PC-9 (cell line): Measurements from ENCODE around the gene ARL10. TPM values are rescaled to one million over a fixed set of nuclear protein-coding genes. Genes with fewer than 3 reads are reported as not detected.

Experiments used
- BruUV-seq: library from RNA; stranded (reverse); fragments of 400-500 nt; replicated peaks from 2 replicates; lab custom pipeline; 2021; lab: Mats Ljungman, UMichigan
- CTCF ChIA-PET: fragments of 300-600 bp; sonication (Branson Sonifier 250); formaldehyde crosslinking; loops from one replicate; lab custom pipeline; 2022; ENCODE audit warnings: antibody characterized with exemption; lab: Charles Lee
- POLR2A ChIA-PET: fragments of 300-600 bp; sonication (Branson Sonifier 250); formaldehyde crosslinking; loops from one replicate; lab custom pipeline; 2022; ENCODE audit warnings: antibody characterized with exemption; ENCODE audit not compliant: unreplicated experiment; lab: Charles Lee
- DNase-seq, 2 experiments: peaks; one replicate each; pipeline versions ENCODE4 v3.0.0 to v3.0.0-alpha.2; 2015 to 2022; ENCODE audit warnings: mixed read lengths in 1 of 2
- H2AFZ ChIP-seq: fragments of 200-600 bp; sonication (generic); 2 replicates; pipeline ENCODE4 v1.8.1; 2017; ENCODE audit warnings: antibody characterized with exemption
- H3F3A ChIP-seq: fragments of 200-600 bp; sonication (generic); 2 replicates; pipeline ENCODE4 v1.8.1; 2017; ENCODE audit warnings: antibody characterized with exemption, mild to moderate bottlenecking, low read depth; ENCODE audit not compliant: insufficient read depth
- H3K27ac ChIP-seq: fragments of 200-600 bp; sonication (generic); 2 replicates; pipeline ENCODE4 v1.6.1; 2016; ENCODE audit warnings: mixed run types
- H3K27me3 ChIP-seq: fragments of 200-600 bp; sonication (generic); 2 replicates; pipeline ENCODE4 v1.6.1; 2016; ENCODE audit warnings: low read depth, mixed run types; ENCODE audit not compliant: insufficient read depth
- H3K36me3 ChIP-seq: fragments of 200-600 bp; sonication (generic); 2 replicates; pipeline ENCODE4 v1.6.1; 2016; ENCODE audit warnings: low read depth, mixed run types
- H3K4me1 ChIP-seq: fragments of 200-600 bp; sonication (generic); replicated peaks from 2 replicates; pipeline ENCODE4 v1.6.1; 2016; ENCODE audit warnings: mixed run types; ENCODE audit not compliant: insufficient read depth
- H3K4me2 ChIP-seq: fragments of 200-600 bp; sonication (generic); 2 replicates; pipeline ENCODE4 v1.6.1; 2017; ENCODE audit warnings: mixed run types
- H3K4me3 ChIP-seq: fragments of 200-600 bp; sonication (generic); 2 replicates; pipeline ENCODE4 v1.6.1; 2016; ENCODE audit warnings: mixed run types
- H3K79me2 ChIP-seq: fragments of 200-600 bp; sonication (generic); 2 replicates; pipeline ENCODE4 v1.6.1; 2017; ENCODE audit warnings: low read depth, mixed run types
- H3K9me2 ChIP-seq: fragments of 200-600 bp; sonication (generic); 2 replicates; pipeline ENCODE4 v1.8.1; 2017; ENCODE audit warnings: mild to moderate bottlenecking; ENCODE audit not compliant: insufficient read depth
- H3K9me3 ChIP-seq: fragments of 200-600 bp; sonication (generic); 2 replicates; pipeline ENCODE4 v1.8.1; 2016; ENCODE audit warnings: low read depth; ENCODE audit not compliant: insufficient read depth
- H4K20me1 ChIP-seq: fragments of 200-600 bp; sonication (generic); 2 replicates; pipeline ENCODE4 v1.8.1; 2017; ENCODE audit not compliant: insufficient read depth
- CTCF ChIP-seq: fragments of 200-600 bp; sonication (generic); conservative IDR thresholded peaks from 2 replicates; pipeline ENCODE4 v1.6.1; 2017; ENCODE audit warnings: mixed run types, antibody characterized with exemption, mild to moderate bottlenecking, moderate library complexity
- EZH2 ChIP-seq: fragments of 200-600 bp; sonication (generic); IDR thresholded peaks from 2 replicates; pipeline ENCODE4 v1.8.0; 2017; ENCODE audit warnings: antibody characterized with exemption, low read depth
- intact Hi-C: fragments of 100-400 bp; cut with micrococcal nuclease; formaldehyde crosslinking; loops from one replicate; pipeline ENCODE4 v1.10.0; 2022; ENCODE audit not compliant: unreplicated experiment
- total RNA-seq: library from RNA; stranded (reverse); gene quantifications from 2 replicates; pipeline ENCODE4 v1.2.3, GENCODE V29; 2021

Gene ARL10
- total RNA-seq, 1 experiment from 2014 or later: 0.85 TPM

GRCh38 chr5:176352116-176352878 is 13.0 kb upstream of the ARL10 start:
- Histone ChIP-seq H3K4me1 (no peaks in the 10 kb centered on the region), H3K4me3 (no peak overlapping the region), H4K20me1 (peaks cover 26% of the 10 kb centered on the region), H3K36me3 (peaks cover 10% of the 10 kb centered on the region; the same call in 1 of the 2 replicates), H3K79me2 (peaks cover 11% of the 10 kb centered on the region; the same call in 1 of the 2 replicates), H3K27me3 (no peaks in the 10 kb centered on the region), H3F3A (no peaks in the 10 kb centered on the region; the same call in 1 of the 2 replicates), H3K9me3 (no peaks in the 10 kb centered on the region), H3K9me2 (no peaks in the 10 kb centered on the region), H3K4me2 (no peak overlapping the region), H2AFZ (no peak overlapping the region), H3K27ac (peak overlapping the region; percentile 11; the same call in 1 of the 2 replicates)
- ChIA-PET CTCF (no interaction called here), POLR2A (interaction anchor here (0.6 to 0.7 kb wide), 2 partner anchors 42 to 256 kb away, joined by 3 to 19 read pairs; no protein-coding TSS in a partner anchor)
- intact Hi-C loops: no loop called here
- TF ChIP-seq CTCF: no peak
- TF ChIP-seq EZH2: no peak
- DNase-seq: peak in 1 of 2 experiments; percentile 64
- no TSS peak for BruUV-seq

GRCh38 chr5:176353533-176353932 is 11.8 kb upstream of the ARL10 start:
- Histone ChIP-seq H3K79me2 (peaks cover 19% of the 10 kb centered on the region), H3K4me3 (no peak overlapping the region), H3K27me3 (no peaks in the 10 kb centered on the region), H2AFZ (no peak overlapping the region), H3K27ac (no peak overlapping the region), H3K9me2 (no peaks in the 10 kb centered on the region), H3F3A (no peaks in the 10 kb centered on the region; the same call in 1 of the 2 replicates), H3K4me2 (no peak overlapping the region), H3K36me3 (peaks cover 10% of the 10 kb centered on the region; the same call in 1 of the 2 replicates), H3K9me3 (no peaks in the 10 kb centered on the region), H3K4me1 (no peaks in the 10 kb centered on the region), H4K20me1 (peaks cover 34% of the 10 kb centered on the region)
- no peak for DNase-seq
- no TSS peak for BruUV-seq
- TF ChIP-seq EZH2 (no peak), CTCF (no peak)
- ChIA-PET CTCF (no interaction called here), POLR2A (no interaction called here)
- intact Hi-C loops: no loop called here

- DNase-seq: no peak
- Histone ChIP-seq H3K79me2 (peaks cover 35% of the 10 kb centered on the region), H3K27me3 (no peaks in the 10 kb centered on the region), H3K9me2 (no peaks in the 10 kb centered on the region), H3K27ac (no peak overlapping the region), H3K9me3 (no peaks in the 10 kb centered on the region), H3F3A (no peaks in the 10 kb centered on the region; the same call in 1 of the 2 replicates), H3K36me3 (peaks cover 14% of the 10 kb centered on the region; the same call in 1 of the 2 replicates), H2AFZ (no peak overlapping the region), H3K4me2 (no peak overlapping the region), H4K20me1 (peaks cover 34% of the 10 kb centered on the region), H3K4me3 (no peak overlapping the region), H3K4me1 (peaks cover 5% of the 10 kb centered on the region; the same call in 1 of the 2 replicates)
- intact Hi-C loops: no loop called here
- CTCF ChIA-PET: no interaction called here
- no TSS peak for BruUV-seq
- POLR2A ChIA-PET: interaction anchor here (0.6 kb wide), 1 partner anchor 33 kb away, joined by 6 read pairs; the partner anchor contains the start of gene NOP16
- TF ChIP-seq EZH2 (no peak), CTCF (no peak)
Measured at GRCh38 chr5:176355400-176356178, 9.7 kb upstream of the ARL10 start.
